Measurements from ENCODE around the gene PRKCH.

PRKCH gene

GRCh38 chr14:61553730-61554641, 232.6 kb downstream of the PRKCH start:
- peak; percentile 85 for DNase-seq (ENCODE audit: low spot score)

GRCh38 chr14:61555056-61555838, 233.9 kb downstream of the PRKCH start:
- DNase-seq (ENCODE audit: low spot score) = peak; percentile 58

- DNase-seq (ENCODE audit: low spot score) = no peak
These were observed 235.1 kb downstream of the PRKCH start for GRCh38 chr14:61556455-61556854.

- DNase-seq (ENCODE audit: low spot score) = peak; percentile 61
These were observed 235.9 kb downstream of the PRKCH start for GRCh38 chr14:61557262-61557661.

- DNase-seq (ENCODE audit: low spot score) = no peak
These were observed 236.5 kb downstream of the PRKCH start for GRCh38 chr14:61557854-61558253.

GRCh38 chr14:61558271-61558670, 236.9 kb downstream of the PRKCH start:
- no peak for DNase-seq (ENCODE audit: low spot score)

- DNase-seq (ENCODE audit: low spot score) = peak; percentile 89
These were observed 238.3 kb downstream of the PRKCH start for GRCh38 chr14:61559641-61560201.

GRCh38 chr14:61560323-61560722, 238.9 kb downstream of the PRKCH start:
- DNase-seq (ENCODE audit: low spot score) = no peak

GRCh38 chr14:61561104-61561503, 239.7 kb downstream of the PRKCH start:
- peak; percentile 80 for DNase-seq (ENCODE audit: low spot score)

- peak; percentile 100 for DNase-seq (ENCODE audit: low spot score)
These were observed 240.4 kb downstream of the PRKCH start for GRCh38 chr14:61561657-61562276.

- DNase-seq (ENCODE audit: low spot score) = peak; percentile 100
These were observed 241.2 kb downstream of the PRKCH start for GRCh38 chr14:61562321-61563161.

- DNase-seq (ENCODE audit: low spot score) = no peak
These were observed 241.8 kb downstream of the PRKCH start for GRCh38 chr14:61563162-61563511.

GRCh38 chr14:61563880-61564617, 242.7 kb downstream of the PRKCH start:
- peak; percentile 58 for DNase-seq (ENCODE audit: low spot score)

- DNase-seq (ENCODE audit: low spot score) = peak; percentile 99
These were observed 243.3 kb downstream of the PRKCH start for GRCh38 chr14:61564618-61565091.

- no peak for DNase-seq (ENCODE audit: low spot score)
These were observed 243.8 kb downstream of the PRKCH start for GRCh38 chr14:61565181-61565580.

- DNase-seq (ENCODE audit: low spot score) = peak; percentile 72
These were observed 244.6 kb downstream of the PRKCH start for GRCh38 chr14:61565836-61566536.

- DNase-seq (ENCODE audit: low spot score) = peak; percentile 94
These were observed 245.3 kb downstream of the PRKCH start for GRCh38 chr14:61566537-61567225.

- DNase-seq (ENCODE audit: low spot score) = no peak
These were observed 246.6 kb downstream of the PRKCH start for GRCh38 chr14:61567838-61568571.
